Tibial artery (tissue), 4 donors: ENCODE data around the gene MDM4.

Experiments used
- DNase-seq, 2 donors: peaks; one replicate each; pipeline ENCODE4 v3.0.0-alpha.2; 2019
- H3K27ac ChIP-seq, 2 donors: fragments of 200-600 bp; sonication (generic) in 1 of 2; 1 replicate in 1 of 2; 2 replicates in 1 of 2; pipeline ENCODE4 v1.5.1; 2018 to 2019; ENCODE audit warnings: mild to moderate bottlenecking in 1 of 2
- H3K27me3 ChIP-seq, 2 donors: fragments of 200-600 bp; sonication (generic) in 1 of 2; one replicate each; pipeline versions ENCODE4 v1.5.1 to v1.6.0; 2016 to 2019
- H3K36me3 ChIP-seq, 3 donors: fragments of 200-600 bp; sonication (generic) in 2 of 3; one replicate each; pipeline ENCODE4 v1.5.1; 2016 to 2019; ENCODE audit warnings: mild to moderate bottlenecking in 2 of 3
- H3K4me1 ChIP-seq, 4 donors: fragments of 200-600 bp; sonication (generic) in 2 of 4; 1 replicate in 3 of 4; 2 replicates in 1 of 4; pipeline ENCODE4 v1.5.1; 2016 to 2019
- H3K4me3 ChIP-seq, 2 donors: fragments of 200-600 bp; sonication (generic) in 1 of 2; 1 replicate in 1 of 2; 2 replicates in 1 of 2; pipeline ENCODE4 v1.5.1; 2018 to 2019; ENCODE audit warnings: mild to moderate bottlenecking in 2 of 2
- H3K9me3 ChIP-seq, 3 donors: fragments of 200-600 bp; sonication (generic) in 1 of 3; one replicate each; pipeline ENCODE4 v1.5.1; 2016 to 2019
- intact Hi-C: fragments of 100-400 bp; cut with DNase I; formaldehyde crosslinking; loops from one replicate; pipeline ENCODE4 v1.15.0; 2023; ENCODE audit warnings: low total_unique reads
- TF ChIP-seq, protein P1 (sequence below), 2 experiments: fragments of 200-600 bp in 1 of 2; fragments of 450-650 bp in 1 of 2; IDR thresholded peaks; one replicate each; pipeline ENCODE4 v1.5.1; 2017 to 2019; ENCODE audit warnings: antibody characterized with exemption in 2 of 2, mild to moderate bottlenecking in 1 of 2, moderate library complexity in 1 of 2

Gene MDM4

DNA sequence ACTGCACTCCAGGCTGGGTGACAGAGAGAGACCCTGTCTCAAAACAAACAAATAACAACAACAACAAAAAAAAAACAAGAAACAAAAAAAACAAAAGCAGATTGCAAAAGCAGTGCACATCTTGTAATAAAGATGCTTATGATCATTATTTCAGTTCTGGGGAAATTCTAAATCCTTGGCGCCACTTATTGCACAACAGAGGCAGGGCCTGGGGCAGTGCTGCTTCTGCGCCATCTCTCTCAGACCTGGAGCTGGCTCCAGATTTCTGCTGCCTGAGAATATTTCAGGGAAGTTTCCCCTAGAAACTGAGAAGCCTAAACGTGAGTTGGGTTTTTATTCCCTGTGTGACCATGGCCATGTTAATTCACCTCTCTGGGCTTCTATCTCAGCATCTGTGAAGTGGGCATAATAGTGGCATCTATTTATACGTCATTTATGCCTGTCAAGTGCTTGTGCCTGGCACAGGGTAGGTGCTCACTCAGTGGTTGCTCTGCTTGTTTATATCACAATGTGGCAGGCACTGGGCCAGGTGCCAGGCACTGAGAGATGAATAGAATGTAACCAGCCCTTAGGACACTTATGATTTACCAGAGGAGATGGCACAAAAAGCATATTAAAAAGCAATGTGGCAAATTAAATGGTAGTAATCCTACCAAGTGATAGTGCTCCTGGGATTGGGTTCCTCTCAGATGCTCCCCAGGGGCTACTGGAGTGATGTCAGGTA is 67.9 kb downstream of the MDM4 start:
- DNase-seq: no peak
- no peaks in the 10 kb centered on the region for H3K9me3 ChIP-seq
- H3K27me3 ChIP-seq: no peaks in the 10 kb centered on the region
- intact Hi-C loops: no loop called here
- TF ChIP-seq, protein P1, sequence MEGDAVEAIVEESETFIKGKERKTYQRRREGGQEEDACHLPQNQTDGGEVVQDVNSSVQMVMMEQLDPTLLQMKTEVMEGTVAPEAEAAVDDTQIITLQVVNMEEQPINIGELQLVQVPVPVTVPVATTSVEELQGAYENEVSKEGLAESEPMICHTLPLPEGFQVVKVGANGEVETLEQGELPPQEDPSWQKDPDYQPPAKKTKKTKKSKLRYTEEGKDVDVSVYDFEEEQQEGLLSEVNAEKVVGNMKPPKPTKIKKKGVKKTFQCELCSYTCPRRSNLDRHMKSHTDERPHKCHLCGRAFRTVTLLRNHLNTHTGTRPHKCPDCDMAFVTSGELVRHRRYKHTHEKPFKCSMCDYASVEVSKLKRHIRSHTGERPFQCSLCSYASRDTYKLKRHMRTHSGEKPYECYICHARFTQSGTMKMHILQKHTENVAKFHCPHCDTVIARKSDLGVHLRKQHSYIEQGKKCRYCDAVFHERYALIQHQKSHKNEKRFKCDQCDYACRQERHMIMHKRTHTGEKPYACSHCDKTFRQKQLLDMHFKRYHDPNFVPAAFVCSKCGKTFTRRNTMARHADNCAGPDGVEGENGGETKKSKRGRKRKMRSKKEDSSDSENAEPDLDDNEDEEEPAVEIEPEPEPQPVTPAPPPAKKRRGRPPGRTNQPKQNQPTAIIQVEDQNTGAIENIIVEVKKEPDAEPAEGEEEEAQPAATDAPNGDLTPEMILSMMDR (IDR thresholded peaks at IDR 0.05): no peak
- H3K4me1 ChIP-seq: no peaks in the 10 kb centered on the region
- no peaks in the 10 kb centered on the region for H3K36me3 ChIP-seq
- no peak overlapping the region for H3K27ac ChIP-seq
- H3K4me3 ChIP-seq: no peak overlapping the region

DNA sequence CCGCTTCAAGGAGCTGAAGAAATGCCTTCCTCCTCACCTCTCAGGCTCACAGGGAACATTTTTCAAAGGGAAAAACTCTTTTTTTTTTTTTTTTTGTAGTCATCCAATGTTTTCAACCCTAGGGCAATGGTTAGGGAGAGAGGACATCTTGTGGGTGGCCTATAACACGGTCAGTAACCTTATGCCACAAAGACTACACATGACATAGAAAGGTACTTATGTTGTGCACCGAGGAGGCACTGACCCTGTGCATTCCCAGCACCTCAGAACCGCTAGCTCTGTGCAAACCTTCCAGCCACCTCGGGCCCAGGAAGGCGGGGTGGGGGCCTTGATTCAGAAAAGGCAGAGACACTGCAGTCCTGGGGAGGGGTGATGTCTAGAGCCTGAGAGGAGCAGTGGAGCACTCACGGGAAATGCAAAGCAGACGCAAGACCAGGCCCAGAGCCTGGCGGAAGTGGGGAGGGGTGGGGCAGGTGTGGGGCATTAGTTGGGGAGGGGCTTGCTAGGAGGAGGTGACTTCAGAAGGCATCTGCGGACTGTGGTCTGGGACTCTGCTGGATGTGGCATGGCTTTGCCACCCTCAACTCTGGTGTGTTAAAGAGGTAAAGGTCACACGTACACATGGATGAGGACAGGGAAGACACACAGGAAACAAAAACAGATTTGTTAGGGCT is 68.6 kb downstream of the MDM4 start:
- Histone ChIP-seq H3K27me3 (no peaks in the 10 kb centered on the region), H3K27ac (no peak overlapping the region), H3K4me3 (no peak overlapping the region), H3K36me3 (no peaks in the 10 kb centered on the region), H3K4me1 (no peaks in the 10 kb centered on the region), H3K9me3 (no peaks in the 10 kb centered on the region)
- TF ChIP-seq, protein P1 (IDR thresholded peaks at IDR 0.05): no peak
- no peak for DNase-seq
- intact Hi-C loops: no loop called here

DNA sequence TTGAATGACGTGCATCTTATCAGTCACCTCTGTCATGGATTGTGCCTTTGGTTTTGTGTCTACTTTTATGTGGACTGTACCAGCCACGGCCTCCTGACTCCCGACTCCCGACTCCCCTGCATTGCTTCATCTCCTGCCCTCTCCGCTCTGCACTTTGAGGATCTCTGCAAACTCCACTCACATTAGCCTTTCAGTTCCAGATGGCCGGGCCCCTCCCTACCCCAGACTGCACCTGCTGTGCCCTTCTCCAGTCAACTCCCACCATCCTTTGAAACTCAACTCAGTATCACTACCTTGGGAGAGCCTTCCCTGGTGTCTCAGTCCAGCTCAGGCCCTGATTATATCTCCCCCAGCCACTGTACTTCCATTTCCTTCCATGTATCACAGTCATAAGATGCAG is 71.4 kb downstream of the MDM4 start:
- H3K27me3 ChIP-seq: no peaks in the 10 kb centered on the region
- no peaks in the 10 kb centered on the region for H3K36me3 ChIP-seq
- DNase-seq: no peak
- no peaks in the 10 kb centered on the region for H3K9me3 ChIP-seq
- TF ChIP-seq, protein P1 (IDR thresholded peaks at IDR 0.05): no peak
- H3K4me3 ChIP-seq: no peak overlapping the region
- H3K27ac ChIP-seq: no peak overlapping the region
- no peaks in the 10 kb centered on the region for H3K4me1 ChIP-seq
- intact Hi-C loops: no loop called here

DNA sequence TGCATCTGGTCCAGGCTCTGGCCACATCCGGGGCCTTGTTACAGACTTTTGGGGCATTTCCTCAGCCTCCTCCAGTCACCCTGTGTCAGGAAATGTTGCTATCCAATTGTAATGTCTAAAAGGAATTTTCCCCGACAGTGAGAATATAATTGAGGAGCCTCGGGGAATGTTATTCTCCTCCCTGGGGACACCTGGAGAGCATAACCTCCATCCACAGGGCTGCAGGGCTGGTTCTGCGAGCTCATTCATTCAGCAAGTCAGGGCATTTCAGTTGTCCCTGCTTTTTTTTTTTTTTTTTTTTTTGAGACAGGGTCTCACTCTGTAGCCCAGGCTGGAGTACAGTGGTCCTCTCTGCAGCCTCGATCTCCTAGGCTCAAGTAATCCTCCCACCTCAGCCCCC is 72.6 kb downstream of the MDM4 start:
- H3K27me3 ChIP-seq: no peaks in the 10 kb centered on the region
- no peaks in the 10 kb centered on the region for H3K9me3 ChIP-seq
- intact Hi-C loops: no loop called here
- H3K36me3 ChIP-seq: no peaks in the 10 kb centered on the region
- TF ChIP-seq, protein P1 (IDR thresholded peaks at IDR 0.05): no peak
- H3K4me1 ChIP-seq: no peaks in the 10 kb centered on the region
- H3K27ac ChIP-seq: no peak overlapping the region
- no peak overlapping the region for H3K4me3 ChIP-seq
- DNase-seq: no peak

DNA sequence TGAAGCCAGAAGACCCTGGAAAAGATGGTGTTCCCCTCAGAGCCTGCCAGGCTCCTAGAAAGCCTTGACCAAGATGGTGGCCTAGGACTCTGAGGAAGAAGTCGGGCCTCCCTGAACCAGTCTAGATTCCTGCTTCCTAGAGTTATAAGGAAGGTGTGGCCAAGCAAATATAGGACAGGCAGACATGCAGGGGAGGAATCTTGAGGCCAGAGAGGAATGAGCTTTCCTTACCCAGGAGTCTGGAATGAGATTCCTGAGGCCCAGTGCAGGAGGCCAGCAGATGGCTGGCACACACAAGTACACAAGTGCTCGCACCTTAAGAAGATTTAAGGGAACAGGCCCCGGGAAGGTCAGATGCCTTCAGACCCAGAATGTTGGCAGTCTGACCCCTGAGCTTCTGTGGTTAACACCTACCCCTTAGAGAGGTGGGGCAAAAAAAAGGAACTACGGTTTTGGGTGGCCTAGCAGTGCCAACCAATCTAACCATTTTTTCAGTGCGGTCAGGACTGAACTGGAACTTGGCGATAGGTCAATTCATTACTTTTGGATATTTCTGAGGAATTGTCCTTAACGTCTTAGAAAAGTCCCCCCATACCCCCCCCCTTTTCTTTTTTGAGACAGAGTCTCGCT is 73.3 kb downstream of the MDM4 start:
- TF ChIP-seq, protein P1 (IDR thresholded peaks at IDR 0.05): no peak
- Histone ChIP-seq H3K36me3 (no peaks in the 10 kb centered on the region), H3K27ac (no peak overlapping the region), H3K9me3 (no peaks in the 10 kb centered on the region), H3K4me3 (no peak overlapping the region), H3K27me3 (no peaks in the 10 kb centered on the region), H3K4me1 (no peaks in the 10 kb centered on the region)
- no peak for DNase-seq
- intact Hi-C loops: no loop called here
